ENCODE data around the gene RNASE13.

Gene RNASE13

GRCh38 chr14:21063479-21063878, 28.9 kb upstream of the RNASE13 start:
- DNase-seq = no peak

- DNase-seq = no peak
Measured at GRCh38 chr14:21061347-21061668, 26.7 kb upstream of the RNASE13 start.

- DNase-seq = no peak
Measured at GRCh38 chr14:21060614-21061346, 26.2 kb upstream of the RNASE13 start.

GRCh38 chr14:21059842-21060613, 25.4 kb upstream of the RNASE13 start:
- no peak for DNase-seq

- DNase-seq = no peak
Measured at GRCh38 chr14:21058903-21059302, 24.3 kb upstream of the RNASE13 start.

DNA sequence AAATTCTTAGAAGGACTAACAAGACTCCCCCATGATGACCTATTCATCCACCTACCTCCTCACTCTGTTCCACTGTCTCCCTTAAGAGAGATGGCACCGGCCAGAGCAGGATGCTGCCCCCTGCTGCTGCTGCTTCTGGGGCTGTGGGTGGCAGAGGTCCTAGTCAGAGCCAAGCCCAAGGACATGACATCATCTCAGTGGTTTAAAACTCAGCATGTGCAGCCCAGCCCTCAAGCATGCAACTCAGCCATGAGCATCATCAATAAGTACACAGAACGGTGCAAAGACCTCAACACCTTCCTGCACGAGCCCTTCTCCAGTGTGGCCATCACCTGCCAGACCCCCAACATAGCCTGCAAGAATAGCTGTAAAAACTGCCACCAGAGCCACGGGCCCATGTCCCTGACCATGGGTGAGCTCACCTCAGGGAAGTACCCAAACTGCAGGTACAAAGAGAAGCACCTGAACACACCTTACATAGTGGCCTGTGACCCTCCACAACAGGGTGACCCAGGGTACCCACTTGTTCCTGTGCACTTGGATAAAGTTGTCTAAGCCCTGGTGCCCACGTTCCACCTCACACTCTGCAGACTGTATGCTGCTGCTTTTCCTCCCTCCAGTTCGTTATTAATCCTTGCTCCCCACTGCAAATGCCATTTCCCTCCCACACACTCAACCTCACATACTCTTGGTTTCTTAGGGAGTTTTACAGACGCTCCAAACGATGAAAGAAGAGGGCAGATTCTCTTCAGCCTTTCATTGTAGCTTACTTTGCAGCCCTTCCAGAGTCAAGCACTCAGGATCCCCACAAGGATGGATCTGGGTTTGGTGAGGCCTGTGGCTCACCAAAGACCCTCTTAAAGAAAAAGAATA, 23.4 kb upstream of the RNASE13 start, which contains the start of gene RNASE8:
TSS of gene RNASE8 (plus strand) at position 20 of the 873 bp plus-strand sequence. CDS start at position 91, 71 bp downstream.
- no peak for DNase-seq

- DNase-seq = no peak
Measured at GRCh38 chr14:21056520-21057163, 22.0 kb upstream of the RNASE13 start.

GRCh38 chr14:21055432-21056117, 21.0 kb upstream of the RNASE13 start:
- DNase-seq = no peak

GRCh38 chr14:21054768-21055145, 20.1 kb upstream of the RNASE13 start:
- DNase-seq = no peak

DNA sequence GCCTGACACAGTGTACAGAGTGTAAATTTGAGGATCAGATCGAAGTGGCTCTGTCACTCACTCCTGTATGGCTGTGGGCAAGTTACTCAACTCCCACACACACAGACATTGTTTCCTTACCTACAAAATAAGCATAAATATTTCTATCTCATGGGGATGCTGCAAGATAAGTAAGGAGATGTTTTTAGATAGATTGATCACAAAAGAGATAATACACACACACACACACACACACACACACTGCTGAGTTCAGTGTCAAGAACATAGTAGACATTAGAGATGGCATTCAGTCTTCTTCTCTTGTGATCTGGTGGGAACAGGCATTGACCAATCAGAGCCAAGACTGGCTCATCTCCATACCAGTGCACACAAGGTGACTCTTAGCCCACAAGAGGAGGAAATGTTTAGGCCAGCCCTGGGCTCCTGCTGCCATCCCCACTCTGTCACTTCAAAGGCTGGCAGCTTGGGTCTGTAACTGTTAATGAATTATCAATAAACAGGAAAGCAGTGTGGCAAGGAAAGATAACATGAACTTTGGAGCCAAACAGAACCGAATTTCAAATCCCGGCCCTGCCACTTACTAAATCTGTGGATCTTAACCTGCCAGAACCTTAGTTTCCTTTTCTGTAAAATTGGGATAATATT, 19.6 kb upstream of the RNASE13 start:
- no peak for DNase-seq

DNA sequence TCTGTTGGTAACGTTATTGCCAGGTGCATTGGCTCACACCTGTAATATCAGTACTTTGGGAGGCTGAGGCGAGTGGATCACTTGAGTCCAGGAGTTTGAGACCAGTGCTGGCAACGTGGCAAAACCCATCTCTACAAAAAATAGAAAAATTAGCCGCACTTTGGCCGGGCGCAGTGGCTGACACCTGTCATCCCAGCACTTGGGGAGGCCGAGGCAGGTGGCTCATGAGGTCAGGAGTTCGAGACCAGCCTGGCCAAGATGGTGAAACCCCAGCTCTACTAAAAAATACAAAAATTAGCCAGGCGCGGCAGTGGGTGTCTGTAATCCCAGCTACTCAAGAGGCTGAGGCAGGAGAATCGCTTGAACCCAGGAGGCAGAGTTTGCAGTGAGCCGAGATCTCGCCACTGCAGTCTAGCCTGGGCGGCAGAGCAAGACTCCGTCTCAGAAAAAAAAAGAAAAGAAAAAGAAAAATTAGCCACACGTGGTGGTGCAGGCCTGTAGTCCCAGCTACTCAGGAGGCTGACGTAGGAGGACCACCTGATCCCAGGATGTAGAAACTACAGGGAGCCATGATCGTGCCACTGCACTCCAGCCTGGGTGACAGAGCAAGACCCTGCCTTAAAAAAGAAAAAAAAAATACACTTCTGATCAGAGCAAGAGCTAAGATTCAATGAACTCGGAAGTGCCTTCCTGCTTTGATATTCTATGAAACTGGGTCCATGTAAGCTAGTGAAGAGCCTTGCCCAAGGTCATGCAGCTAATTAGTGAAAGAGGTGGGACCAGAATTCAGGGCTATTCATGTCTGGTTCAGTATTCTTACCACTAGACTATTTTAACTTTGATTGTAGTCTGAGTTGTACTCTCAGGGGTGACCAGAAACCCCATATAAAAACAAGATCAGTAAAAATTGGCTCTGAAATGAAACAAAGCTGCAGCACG, 18.8 kb upstream of the RNASE13 start:
- DNase-seq = no peak

GRCh38 chr14:21050597-21050996, 16.0 kb upstream of the RNASE13 start:
- no peak for DNase-seq

DNA sequence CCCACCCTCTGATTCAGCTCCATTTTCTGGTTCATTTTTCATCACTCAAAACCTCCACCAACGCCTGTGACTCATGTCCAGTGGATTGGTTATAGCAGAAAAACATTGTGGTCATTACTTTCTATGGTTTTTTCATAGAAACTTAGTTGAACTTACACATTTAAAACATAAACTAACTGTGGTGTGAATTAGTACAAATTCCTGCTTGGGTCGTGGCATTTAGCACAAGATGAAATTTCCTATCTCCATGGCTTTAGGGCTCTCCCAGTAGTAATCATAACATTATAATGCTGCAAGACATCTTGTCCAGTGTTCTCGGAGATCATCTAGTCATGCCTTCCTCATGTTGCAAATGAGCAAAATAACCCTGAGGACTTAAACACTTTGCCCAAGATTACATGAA, 14.7 kb upstream of the RNASE13 start:
- no peak for DNase-seq

- no peak for DNase-seq
Measured at GRCh38 chr14:21048638-21049037, 14.0 kb upstream of the RNASE13 start.

DNA sequence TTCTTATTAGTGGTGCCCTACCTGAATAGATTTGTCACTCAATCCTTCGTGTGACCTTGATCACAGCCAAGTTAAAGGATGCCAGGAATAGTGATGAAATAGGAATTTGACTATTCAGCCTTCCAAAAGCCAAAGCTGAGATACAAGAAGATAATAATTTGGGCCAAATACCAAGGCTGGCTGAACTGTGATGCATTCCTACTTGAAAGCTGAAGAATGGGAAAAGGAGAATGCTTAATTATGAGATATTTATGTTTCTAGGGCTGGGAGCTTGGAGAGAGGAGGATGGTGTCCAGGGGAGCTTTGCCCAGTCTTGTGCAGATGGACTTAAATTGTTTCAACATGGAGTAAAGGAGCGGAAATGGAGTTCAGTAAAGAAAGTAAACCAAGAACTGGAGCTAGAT, 12.8 kb upstream of the RNASE13 start:
- no peak for DNase-seq

DNA sequence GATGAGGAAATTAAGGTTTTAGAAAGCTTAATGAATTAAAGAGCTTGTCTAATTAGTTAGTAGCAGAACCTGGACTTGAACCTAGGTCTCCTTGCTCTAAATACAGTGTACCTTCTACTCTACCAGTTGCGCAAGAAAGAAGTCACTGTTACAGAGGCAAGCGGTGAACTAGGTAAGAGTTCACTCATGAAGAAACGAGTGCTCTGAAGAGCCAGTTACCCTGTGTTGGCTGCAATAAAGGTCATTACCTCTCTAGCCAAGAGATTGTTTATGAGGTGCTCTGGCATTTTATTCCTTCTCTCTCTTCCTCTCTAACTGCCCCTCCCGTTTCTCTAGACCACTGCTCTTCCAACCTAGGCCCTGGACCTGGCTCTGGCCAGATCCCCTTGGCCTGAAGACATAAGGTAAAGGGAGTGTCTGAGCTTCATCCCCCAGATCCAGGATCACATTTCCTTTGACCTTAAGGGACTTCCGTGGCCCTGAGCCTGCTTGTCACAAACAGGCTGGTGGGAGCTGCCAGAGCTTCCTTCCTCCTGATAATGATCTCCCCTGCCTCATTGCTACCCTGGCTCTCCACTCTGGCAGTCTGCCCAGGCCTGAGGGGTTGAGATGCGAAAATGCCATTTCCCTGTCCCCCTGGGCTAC, 9.5 kb upstream of the RNASE13 start:
- no peak for DNase-seq

- DNase-seq = no peak
Measured at GRCh38 chr14:21043387-21043973, 8.9 kb upstream of the RNASE13 start.

DNA sequence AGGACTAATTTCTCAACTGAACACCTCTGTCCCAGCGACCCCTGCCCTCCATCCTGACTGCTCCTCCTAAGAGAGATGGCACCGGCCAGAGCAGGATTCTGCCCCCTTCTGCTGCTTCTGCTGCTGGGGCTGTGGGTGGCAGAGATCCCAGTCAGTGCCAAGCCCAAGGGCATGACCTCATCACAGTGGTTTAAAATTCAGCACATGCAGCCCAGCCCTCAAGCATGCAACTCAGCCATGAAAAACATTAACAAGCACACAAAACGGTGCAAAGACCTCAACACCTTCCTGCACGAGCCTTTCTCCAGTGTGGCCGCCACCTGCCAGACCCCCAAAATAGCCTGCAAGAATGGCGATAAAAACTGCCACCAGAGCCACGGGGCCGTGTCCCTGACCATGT, 8.3 kb upstream of the RNASE13 start:
- no peak for DNase-seq

GRCh38 chr14:21041676-21042433, 7.2 kb upstream of the RNASE13 start, which contains the start of gene RNASE7:
RNASE7 (plus strand) TSS chr14:21042362; CDS start chr14:21042993, 631 bp downstream.
- DNase-seq = no peak
